Keratinocyte (primary cell): Measurements from ENCODE around the gene DIAPH3.

ENCODE experiments used
- CTCF ChIP-seq, 3 experiments: IDR thresholded peaks in 1 of 3; conservative IDR thresholded peaks in 1 of 3; optimal IDR thresholded peaks in 1 of 3; 2 replicates in 2 of 3; 3 replicates in 1 of 3; pipeline versions ENCODE3 to v1.5.1; 2011; ENCODE audit warnings: low read length in 3 of 3, mild to moderate bottlenecking in 3 of 3, moderate library complexity in 2 of 3, control low read depth in 1 of 3, inconsistent platforms in 1 of 3; ENCODE audit not compliant: insufficient read depth in 2 of 3; ENCODE audit errors: extremely low read depth in 1 of 3
- EZH2 ChIP-seq: IDR thresholded peaks from one replicate; pipeline ENCODE4 v1.6.1; 2012; ENCODE audit warnings: inconsistent platforms, mild to moderate bottlenecking, low read length, moderate library complexity

GRCh38 chr13:59748046-59748445 lies 415.7 kb downstream of the DIAPH3 start:
- no peak for TF ChIP-seq CTCF (optimal IDR thresholded peaks at IDR 0.05 in 1 of 3, IDR thresholded peaks at IDR 0.05 in 1 of 3, conservative IDR thresholded peaks at IDR 0.05 in 1 of 3; ENCODE audit: extremely low read depth in 1 of 3, insufficient read depth in 2 of 3, low read length in 3 of 3)
- TF ChIP-seq EZH2: no peak
